GM12878 (cell line): Measurements from ENCODE around the gene FAM221B.

Experiments
- EZH2 ChIP-seq: IDR thresholded peaks from 2 replicates; pipeline ENCODE4 v1.6.1; 2012; ENCODE audit warnings: low read depth, mild to moderate bottlenecking, control low read depth, inconsistent platforms, low read length, borderline replicate concordance; ENCODE audit not compliant: control insufficient read depth
- FOXK2 ChIP-seq: fragments of 450-650 bp; IDR thresholded peaks from 2 replicates; pipeline ENCODE4 v1.6.1; 2017; ENCODE audit warnings: mild to moderate bottlenecking, moderate library complexity
- NR2C1 ChIP-seq: fragments of 450-650 bp; IDR thresholded peaks from 2 replicates; pipeline ENCODE4 v1.6.1; 2017; ENCODE audit warnings: antibody characterized with exemption, mild to moderate bottlenecking, moderate library complexity
- POLR2A ChIP-seq: IDR thresholded peaks from 2 replicates; pipeline ENCODE4 v1.6.1; 2011; ENCODE audit warnings: low read depth, mild to moderate bottlenecking, low read length
- SRF ChIP-seq, 2 experiments: IDR thresholded peaks; 2 replicates each; pipeline ENCODE4 v1.6.1; 2011; ENCODE audit warnings: low read depth in 2 of 2, low read length in 2 of 2, mild to moderate bottlenecking in 1 of 2, moderate library complexity in 1 of 2
- STAT3 ChIP-seq: IDR thresholded peaks from 2 replicates; pipeline ENCODE4 v1.6.1; 2011; ENCODE audit warnings: low read depth, low read length, improper control_type of control experiment
- TAF1 ChIP-seq: IDR thresholded peaks from 2 replicates; pipeline ENCODE4 v1.6.1; 2011; ENCODE audit warnings: mild to moderate bottlenecking, low read depth, low read length, borderline replicate concordance
- TARDBP ChIP-seq: IDR thresholded peaks from 2 replicates; pipeline ENCODE4 v1.6.1; 2016; ENCODE audit warnings: borderline replicate concordance
- ZZZ3 ChIP-seq: IDR thresholded peaks from 2 replicates; pipeline ENCODE4 v1.6.1; 2011; ENCODE audit warnings: low read depth; ENCODE audit not compliant: control insufficient read depth, insufficient read length
- TF ChIP-seq, protein P1 (sequence below), 3 experiments: IDR thresholded peaks in 2 of 3; conservative IDR thresholded peaks in 1 of 3; 2 replicates each; pipeline ENCODE4 v1.5.1; 2011; ENCODE audit warnings: low read depth in 3 of 3, low read length in 3 of 3, mild to moderate bottlenecking in 3 of 3, control low read depth in 2 of 3, moderate library complexity in 2 of 3, inconsistent platforms in 1 of 3, mixed read lengths in 1 of 3; ENCODE audit not compliant: control insufficient read depth in 2 of 3, insufficient read depth in 1 of 3; ENCODE audit errors: extremely low read depth in 1 of 3
- TF ChIP-seq, protein P2 (sequence below): IDR thresholded peaks from 2 replicates; pipeline ENCODE4 v1.6.1; 2012; ENCODE audit warnings: mild to moderate bottlenecking, low read depth, low read length
- TF ChIP-seq, protein P3 (sequence below): IDR thresholded peaks from 2 replicates; pipeline ENCODE4 v1.6.1; 2011; ENCODE audit warnings: borderline replicate concordance, low read depth, mild to moderate bottlenecking, moderate library complexity, low read length; ENCODE audit not compliant: insufficient read depth, poor library complexity, severe bottlenecking

DNA sequence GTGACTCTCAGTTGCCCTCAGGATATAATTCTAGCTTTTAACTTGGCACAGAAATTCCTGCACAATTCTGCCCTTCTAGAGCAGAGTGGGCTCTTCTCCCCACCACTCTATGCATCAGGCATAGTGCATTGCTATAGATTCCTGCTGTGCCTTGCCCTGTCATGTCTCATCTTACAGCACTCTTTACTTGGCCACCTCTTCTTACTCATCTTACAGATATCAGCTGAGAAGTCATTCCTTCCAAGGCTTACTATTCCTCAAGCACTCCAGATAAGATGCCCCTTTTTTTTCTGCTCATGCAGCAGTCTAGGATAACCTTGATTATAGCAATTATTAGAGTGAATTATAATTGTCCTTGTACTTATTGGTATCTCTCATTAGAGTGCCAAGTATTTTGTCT is 5.6 kb downstream of the FAM221B start:
- TF ChIP-seq TARDBP (no peak), POLR2A (no peak), NR2C1 (no peak), TAF1 (no peak), EZH2 (no peak), STAT3 (no peak), FOXK2 (no peak), SRF (IDR thresholded peaks at IDR 0.05; ENCODE audit: low read depth in 2 of 2, low read length in 2 of 2) (no peak), ZZZ3 (no peak)
- TF ChIP-seq, protein P1, sequence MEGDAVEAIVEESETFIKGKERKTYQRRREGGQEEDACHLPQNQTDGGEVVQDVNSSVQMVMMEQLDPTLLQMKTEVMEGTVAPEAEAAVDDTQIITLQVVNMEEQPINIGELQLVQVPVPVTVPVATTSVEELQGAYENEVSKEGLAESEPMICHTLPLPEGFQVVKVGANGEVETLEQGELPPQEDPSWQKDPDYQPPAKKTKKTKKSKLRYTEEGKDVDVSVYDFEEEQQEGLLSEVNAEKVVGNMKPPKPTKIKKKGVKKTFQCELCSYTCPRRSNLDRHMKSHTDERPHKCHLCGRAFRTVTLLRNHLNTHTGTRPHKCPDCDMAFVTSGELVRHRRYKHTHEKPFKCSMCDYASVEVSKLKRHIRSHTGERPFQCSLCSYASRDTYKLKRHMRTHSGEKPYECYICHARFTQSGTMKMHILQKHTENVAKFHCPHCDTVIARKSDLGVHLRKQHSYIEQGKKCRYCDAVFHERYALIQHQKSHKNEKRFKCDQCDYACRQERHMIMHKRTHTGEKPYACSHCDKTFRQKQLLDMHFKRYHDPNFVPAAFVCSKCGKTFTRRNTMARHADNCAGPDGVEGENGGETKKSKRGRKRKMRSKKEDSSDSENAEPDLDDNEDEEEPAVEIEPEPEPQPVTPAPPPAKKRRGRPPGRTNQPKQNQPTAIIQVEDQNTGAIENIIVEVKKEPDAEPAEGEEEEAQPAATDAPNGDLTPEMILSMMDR (IDR thresholded peaks at IDR 0.05 in 2 of 3, conservative IDR thresholded peaks at IDR 0.05 in 1 of 3; ENCODE audit: control insufficient read depth in 2 of 3, extremely low read depth in 1 of 3, insufficient read depth in 1 of 3, low read depth in 3 of 3, low read length in 3 of 3): no peak
- TF ChIP-seq, protein P2, sequence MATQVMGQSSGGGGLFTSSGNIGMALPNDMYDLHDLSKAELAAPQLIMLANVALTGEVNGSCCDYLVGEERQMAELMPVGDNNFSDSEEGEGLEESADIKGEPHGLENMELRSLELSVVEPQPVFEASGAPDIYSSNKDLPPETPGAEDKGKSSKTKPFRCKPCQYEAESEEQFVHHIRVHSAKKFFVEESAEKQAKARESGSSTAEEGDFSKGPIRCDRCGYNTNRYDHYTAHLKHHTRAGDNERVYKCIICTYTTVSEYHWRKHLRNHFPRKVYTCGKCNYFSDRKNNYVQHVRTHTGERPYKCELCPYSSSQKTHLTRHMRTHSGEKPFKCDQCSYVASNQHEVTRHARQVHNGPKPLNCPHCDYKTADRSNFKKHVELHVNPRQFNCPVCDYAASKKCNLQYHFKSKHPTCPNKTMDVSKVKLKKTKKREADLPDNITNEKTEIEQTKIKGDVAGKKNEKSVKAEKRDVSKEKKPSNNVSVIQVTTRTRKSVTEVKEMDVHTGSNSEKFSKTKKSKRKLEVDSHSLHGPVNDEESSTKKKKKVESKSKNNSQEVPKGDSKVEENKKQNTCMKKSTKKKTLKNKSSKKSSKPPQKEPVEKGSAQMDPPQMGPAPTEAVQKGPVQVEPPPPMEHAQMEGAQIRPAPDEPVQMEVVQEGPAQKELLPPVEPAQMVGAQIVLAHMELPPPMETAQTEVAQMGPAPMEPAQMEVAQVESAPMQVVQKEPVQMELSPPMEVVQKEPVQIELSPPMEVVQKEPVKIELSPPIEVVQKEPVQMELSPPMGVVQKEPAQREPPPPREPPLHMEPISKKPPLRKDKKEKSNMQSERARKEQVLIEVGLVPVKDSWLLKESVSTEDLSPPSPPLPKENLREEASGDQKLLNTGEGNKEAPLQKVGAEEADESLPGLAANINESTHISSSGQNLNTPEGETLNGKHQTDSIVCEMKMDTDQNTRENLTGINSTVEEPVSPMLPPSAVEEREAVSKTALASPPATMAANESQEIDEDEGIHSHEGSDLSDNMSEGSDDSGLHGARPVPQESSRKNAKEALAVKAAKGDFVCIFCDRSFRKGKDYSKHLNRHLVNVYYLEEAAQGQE: no peak
- TF ChIP-seq, protein P3, sequence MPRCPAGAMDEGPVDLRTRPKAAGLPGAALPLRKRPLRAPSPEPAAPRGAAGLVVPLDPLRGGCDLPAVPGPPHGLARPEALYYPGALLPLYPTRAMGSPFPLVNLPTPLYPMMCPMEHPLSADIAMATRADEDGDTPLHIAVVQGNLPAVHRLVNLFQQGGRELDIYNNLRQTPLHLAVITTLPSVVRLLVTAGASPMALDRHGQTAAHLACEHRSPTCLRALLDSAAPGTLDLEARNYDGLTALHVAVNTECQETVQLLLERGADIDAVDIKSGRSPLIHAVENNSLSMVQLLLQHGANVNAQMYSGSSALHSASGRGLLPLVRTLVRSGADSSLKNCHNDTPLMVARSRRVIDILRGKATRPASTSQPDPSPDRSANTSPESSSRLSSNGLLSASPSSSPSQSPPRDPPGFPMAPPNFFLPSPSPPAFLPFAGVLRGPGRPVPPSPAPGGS: no peak
